Measurements from ENCODE around the gene MRPS22.

The MRPS22 gene

DNA sequence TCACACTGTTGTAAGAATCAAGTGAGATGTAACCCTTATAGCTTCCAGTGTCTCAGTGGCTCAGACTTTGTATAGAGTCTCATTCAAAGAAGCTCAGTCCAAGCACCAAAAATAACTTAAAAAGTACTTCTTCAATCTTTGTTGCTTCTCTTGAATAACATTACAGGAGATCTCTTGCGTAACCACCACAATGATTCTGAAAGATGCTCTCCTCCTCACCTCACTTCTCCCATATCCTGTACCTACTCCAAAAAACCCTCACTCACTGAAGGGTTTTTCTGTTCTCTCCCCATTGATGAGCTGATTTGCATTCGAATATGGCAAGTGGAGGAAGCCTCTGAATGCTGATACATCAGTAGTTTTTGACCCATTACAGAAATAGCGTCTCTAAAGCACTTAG lies 39.4 kb upstream of the MRPS22 start:
- Histone ChIP-seq H3K9me3 (ENCODE audit: control insufficient read depth, low read length) (no peaks in the 10 kb centered on the region), H3K9ac (ENCODE audit: low read length) (no peak overlapping the region), H3K36me3 (ENCODE audit: control insufficient read depth, insufficient read depth, low read length) (no peaks in the 10 kb centered on the region), H3K4me1 (ENCODE audit: control insufficient read depth, insufficient read depth, low read length) (no peaks in the 10 kb centered on the region), H3K4me3 (ENCODE audit: low read length) (no peak overlapping the region), H3K27me3 (ENCODE audit: control insufficient read depth, insufficient read depth, low read length) (no peaks in the 10 kb centered on the region)

DNA sequence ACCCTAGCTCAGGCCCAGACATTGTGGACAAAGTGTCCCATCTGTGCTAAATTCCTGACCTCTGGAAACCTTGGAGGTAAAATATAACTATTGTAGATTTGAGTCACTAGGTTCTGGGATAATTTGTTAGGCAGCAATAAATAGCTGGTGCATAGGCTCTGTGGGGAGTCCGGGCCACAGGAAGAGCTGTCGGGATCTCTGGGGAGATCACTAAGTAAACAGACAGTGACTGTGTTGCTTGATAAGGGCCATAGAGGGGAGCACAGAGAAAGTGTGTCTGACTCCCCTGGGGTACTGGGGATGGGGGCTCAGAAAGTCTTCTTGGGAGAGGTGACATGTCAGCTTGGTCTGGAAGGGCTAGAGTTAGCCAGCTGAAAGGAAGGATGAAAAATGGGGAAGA lies 37.7 kb upstream of the MRPS22 start:
- no peaks in the 10 kb centered on the region for H3K9me3 ChIP-seq (ENCODE audit: control insufficient read depth, low read length)
- H3K36me3 ChIP-seq (ENCODE audit: control insufficient read depth, insufficient read depth, low read length): no peaks in the 10 kb centered on the region
- no peak overlapping the region for H3K4me3 ChIP-seq (ENCODE audit: low read length)
- no peak overlapping the region for H3K9ac ChIP-seq (ENCODE audit: low read length)
- H3K27me3 ChIP-seq (ENCODE audit: control insufficient read depth, insufficient read depth, low read length): no peaks in the 10 kb centered on the region
- no peaks in the 10 kb centered on the region for H3K4me1 ChIP-seq (ENCODE audit: control insufficient read depth, insufficient read depth, low read length)

DNA sequence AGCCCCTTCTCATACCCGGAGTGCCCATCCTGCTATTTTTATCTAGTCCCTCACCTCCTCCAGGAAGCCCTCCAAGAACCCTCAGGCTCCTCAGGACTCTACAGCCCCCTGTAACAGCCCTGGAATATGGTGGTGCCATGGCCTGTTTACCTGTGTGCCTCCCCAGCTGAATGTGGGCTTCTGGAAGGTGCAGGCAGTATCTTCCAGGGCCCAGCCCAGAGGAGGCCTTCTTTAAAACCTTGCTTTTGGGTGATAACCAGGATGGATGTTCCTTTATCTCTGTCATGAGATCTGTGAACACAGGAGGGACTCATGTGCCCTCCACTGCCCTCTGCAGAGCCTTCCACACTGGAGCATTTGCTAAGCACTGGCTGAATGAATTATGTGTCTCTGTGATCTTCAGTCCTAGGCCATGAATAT lies 36.7 kb upstream of the MRPS22 start:
- Histone ChIP-seq H3K4me3 (ENCODE audit: low read length) (no peak overlapping the region), H3K4me1 (ENCODE audit: control insufficient read depth, insufficient read depth, low read length) (no peaks in the 10 kb centered on the region), H3K36me3 (ENCODE audit: control insufficient read depth, insufficient read depth, low read length) (no peaks in the 10 kb centered on the region), H3K27me3 (ENCODE audit: control insufficient read depth, insufficient read depth, low read length) (no peaks in the 10 kb centered on the region), H3K9ac (ENCODE audit: low read length) (no peak overlapping the region), H3K9me3 (ENCODE audit: control insufficient read depth, low read length) (no peaks in the 10 kb centered on the region)

- Histone ChIP-seq H3K4me1 (ENCODE audit: control insufficient read depth, insufficient read depth, low read length) (no peaks in the 10 kb centered on the region), H3K9ac (ENCODE audit: low read length) (no peak overlapping the region), H3K9me3 (ENCODE audit: control insufficient read depth, low read length) (no peaks in the 10 kb centered on the region), H3K27me3 (ENCODE audit: control insufficient read depth, insufficient read depth, low read length) (no peaks in the 10 kb centered on the region), H3K4me3 (ENCODE audit: low read length) (no peak overlapping the region), H3K36me3 (ENCODE audit: control insufficient read depth, insufficient read depth, low read length) (no peaks in the 10 kb centered on the region)
These were observed 35.9 kb upstream of the MRPS22 start for GRCh38 chr3:139307601-139308555.

GRCh38 chr3:139308560-139308959 lies 35.3 kb upstream of the MRPS22 start:
- H3K27me3 ChIP-seq (ENCODE audit: control insufficient read depth, insufficient read depth, low read length): no peaks in the 10 kb centered on the region
- no peak overlapping the region for H3K9ac ChIP-seq (ENCODE audit: low read length)
- H3K36me3 ChIP-seq (ENCODE audit: control insufficient read depth, insufficient read depth, low read length): no peaks in the 10 kb centered on the region
- no peaks in the 10 kb centered on the region for H3K4me1 ChIP-seq (ENCODE audit: control insufficient read depth, insufficient read depth, low read length)
- no peak overlapping the region for H3K4me3 ChIP-seq (ENCODE audit: low read length)
- no peaks in the 10 kb centered on the region for H3K9me3 ChIP-seq (ENCODE audit: control insufficient read depth, low read length)

- no peak overlapping the region for H3K4me3 ChIP-seq (ENCODE audit: low read length)
- H3K9me3 ChIP-seq (ENCODE audit: control insufficient read depth, low read length): no peaks in the 10 kb centered on the region
These were observed 34.7 kb upstream of the MRPS22 start for GRCh38 chr3:139309061-139309591.

DNA sequence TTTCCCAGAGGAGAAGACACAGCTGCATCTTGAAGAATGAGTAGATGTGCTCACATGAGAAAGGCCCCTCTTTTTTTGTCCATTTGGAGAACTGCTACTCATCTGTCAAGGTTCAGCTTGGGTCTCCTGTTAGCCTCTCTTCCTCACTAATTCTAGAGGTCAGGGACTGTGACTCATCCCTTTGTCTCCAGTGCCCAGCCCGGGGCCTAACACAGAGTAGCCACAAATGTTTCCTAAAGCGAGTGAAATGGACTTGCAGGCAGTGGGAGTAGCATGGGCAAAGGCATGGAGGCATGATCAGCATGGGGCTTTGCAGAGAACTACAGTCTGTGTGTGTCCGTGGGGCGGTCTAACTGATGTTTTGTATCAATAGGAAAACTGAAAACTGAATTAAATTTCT lies 33.9 kb upstream of the MRPS22 start:
- Histone ChIP-seq H3K27me3 (ENCODE audit: control insufficient read depth, insufficient read depth, low read length) (no peaks in the 10 kb centered on the region), H3K4me1 (ENCODE audit: control insufficient read depth, insufficient read depth, low read length) (no peaks in the 10 kb centered on the region), H3K9ac (ENCODE audit: low read length) (no peak overlapping the region), H3K4me3 (ENCODE audit: low read length) (no peak overlapping the region), H3K36me3 (ENCODE audit: control insufficient read depth, insufficient read depth, low read length) (no peaks in the 10 kb centered on the region), H3K9me3 (ENCODE audit: control insufficient read depth, low read length) (no peaks in the 10 kb centered on the region)

More at GRCh38 chr3:139309061-139309591, 34.7 kb upstream of the MRPS22 start:
- no peaks in the 10 kb centered on the region for H3K36me3 ChIP-seq (ENCODE audit: control insufficient read depth, insufficient read depth, low read length)
- H3K9ac ChIP-seq (ENCODE audit: low read length): no peak overlapping the region
- no peaks in the 10 kb centered on the region for H3K4me1 ChIP-seq (ENCODE audit: control insufficient read depth, insufficient read depth, low read length)
- H3K27me3 ChIP-seq (ENCODE audit: control insufficient read depth, insufficient read depth, low read length): no peaks in the 10 kb centered on the region

GRCh38 chr3:139310474-139310933 lies 33.3 kb upstream of the MRPS22 start:
- Histone ChIP-seq H3K4me1 (ENCODE audit: control insufficient read depth, insufficient read depth, low read length) (no peaks in the 10 kb centered on the region), H3K36me3 (ENCODE audit: control insufficient read depth, insufficient read depth, low read length) (no peaks in the 10 kb centered on the region), H3K27me3 (ENCODE audit: control insufficient read depth, insufficient read depth, low read length) (no peaks in the 10 kb centered on the region), H3K9me3 (ENCODE audit: control insufficient read depth, low read length) (no peaks in the 10 kb centered on the region), H3K4me3 (ENCODE audit: low read length) (no peak overlapping the region), H3K9ac (ENCODE audit: low read length) (no peak overlapping the region)

GRCh38 chr3:139311557-139311956 lies 32.3 kb upstream of the MRPS22 start:
- H3K4me3 ChIP-seq (ENCODE audit: low read length): no peak overlapping the region
- no peaks in the 10 kb centered on the region for H3K4me1 ChIP-seq (ENCODE audit: control insufficient read depth, insufficient read depth, low read length)
- H3K9ac ChIP-seq (ENCODE audit: low read length): no peak overlapping the region
- H3K27me3 ChIP-seq (ENCODE audit: control insufficient read depth, insufficient read depth, low read length): no peaks in the 10 kb centered on the region
- no peaks in the 10 kb centered on the region for H3K9me3 ChIP-seq (ENCODE audit: control insufficient read depth, low read length)
- H3K36me3 ChIP-seq (ENCODE audit: control insufficient read depth, insufficient read depth, low read length): no peaks in the 10 kb centered on the region

- no peaks in the 10 kb centered on the region for H3K36me3 ChIP-seq (ENCODE audit: control insufficient read depth, insufficient read depth, low read length)
- no peak overlapping the region for H3K4me3 ChIP-seq (ENCODE audit: low read length)
- no peaks in the 10 kb centered on the region for H3K27me3 ChIP-seq (ENCODE audit: control insufficient read depth, insufficient read depth, low read length)
- no peak overlapping the region for H3K9ac ChIP-seq (ENCODE audit: low read length)
- no peaks in the 10 kb centered on the region for H3K4me1 ChIP-seq (ENCODE audit: control insufficient read depth, insufficient read depth, low read length)
- H3K9me3 ChIP-seq (ENCODE audit: control insufficient read depth, low read length): no peaks in the 10 kb centered on the region
These were observed 31.4 kb upstream of the MRPS22 start for GRCh38 chr3:139312416-139312815.

- Histone ChIP-seq H3K9me3 (ENCODE audit: control insufficient read depth, low read length) (no peaks in the 10 kb centered on the region), H3K9ac (ENCODE audit: low read length) (no peak overlapping the region), H3K36me3 (ENCODE audit: control insufficient read depth, insufficient read depth, low read length) (no peaks in the 10 kb centered on the region), H3K4me3 (ENCODE audit: low read length) (no peak overlapping the region), H3K27me3 (ENCODE audit: control insufficient read depth, insufficient read depth, low read length) (peaks cover 1% of the 10 kb centered on the region), H3K4me1 (ENCODE audit: control insufficient read depth, insufficient read depth, low read length) (no peaks in the 10 kb centered on the region)
These were observed 30.9 kb upstream of the MRPS22 start for GRCh38 chr3:139312959-139313358.

DNA sequence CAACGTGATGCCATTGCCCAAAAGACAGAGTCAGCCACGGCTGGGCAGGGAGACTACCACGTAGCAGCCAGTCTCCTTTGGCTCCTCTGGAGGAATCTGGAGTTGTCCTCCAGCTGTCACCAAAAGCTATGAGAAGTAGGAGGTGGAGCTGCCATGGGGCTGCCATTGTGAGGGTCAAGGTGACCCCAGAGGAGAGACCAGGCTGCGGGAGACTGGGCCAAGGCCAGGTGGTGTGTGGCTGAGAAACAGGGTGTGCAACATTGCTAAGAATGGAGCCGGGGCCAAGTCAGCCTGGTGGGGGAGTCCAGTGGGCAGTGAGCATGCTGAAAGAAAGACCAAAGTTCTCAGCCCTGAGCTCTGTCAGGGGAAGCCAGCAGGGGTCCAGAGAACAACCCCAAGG lies 29.9 kb upstream of the MRPS22 start:
- peaks cover 10% of the 10 kb centered on the region for H3K27me3 ChIP-seq (ENCODE audit: control insufficient read depth, insufficient read depth, low read length)
- H3K4me3 ChIP-seq (ENCODE audit: low read length): no peak overlapping the region
- H3K9me3 ChIP-seq (ENCODE audit: control insufficient read depth, low read length): no peaks in the 10 kb centered on the region
- H3K4me1 ChIP-seq (ENCODE audit: control insufficient read depth, insufficient read depth, low read length): no peaks in the 10 kb centered on the region
- H3K36me3 ChIP-seq (ENCODE audit: control insufficient read depth, insufficient read depth, low read length): no peaks in the 10 kb centered on the region
- no peak overlapping the region for H3K9ac ChIP-seq (ENCODE audit: low read length)
